ENCODE data around the gene DEDD. TPM values are rescaled to one million over a fixed set of nuclear protein-coding genes. Genes with fewer than 3 reads are reported as not detected.

DEDD gene
- total RNA-seq, 1 experiment from 2014 or later = 33.8 TPM

DNA sequence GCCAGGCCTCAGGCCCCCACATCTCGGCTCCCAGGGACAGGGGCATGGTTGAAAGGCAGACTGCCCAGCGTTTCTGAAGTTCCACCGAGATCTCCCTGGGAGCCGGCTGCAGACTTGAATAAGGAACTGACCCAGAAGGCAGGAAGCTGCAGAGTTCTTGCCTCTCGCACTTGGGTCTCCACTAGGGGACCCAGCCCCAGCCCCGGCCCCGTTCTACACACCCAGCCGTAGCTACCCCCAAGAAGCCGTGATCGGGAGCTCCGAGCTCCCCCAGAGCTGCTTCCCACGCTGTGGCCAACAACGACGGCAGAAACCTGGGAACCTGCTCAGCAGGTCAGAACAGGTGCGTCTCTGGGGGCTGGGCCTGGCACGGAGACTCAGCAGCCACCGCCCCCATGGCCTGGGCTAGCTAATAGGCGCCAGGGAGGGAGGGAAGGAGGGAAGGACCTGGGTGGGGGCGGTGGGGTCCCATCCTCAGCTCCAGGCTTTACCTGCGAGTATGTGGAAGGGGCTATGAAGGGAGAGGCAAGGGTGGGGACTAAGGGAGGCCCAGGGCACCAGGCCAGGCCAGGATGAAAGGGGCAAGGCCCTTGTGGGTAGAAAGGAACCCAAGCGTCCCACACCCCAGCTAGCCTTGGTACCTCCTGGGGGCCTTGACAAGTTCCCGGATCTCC lies 43.1 kb downstream of the DEDD start, which contains the start of gene NECTIN4:
NECTIN4 (minus strand) TSS at position 308 of the 674 bp plus-strand sequence; CDS start at position 46, 262 bp downstream.
- no TSS peak for BruUV-seq (replicated peaks)
- Mint-ChIP-seq H3K27me3 (ENCODE audit: insufficient read depth, unreplicated experiment) (no peaks in the 10 kb centered on the region), H3K4me1 (ENCODE audit: low read depth, unreplicated experiment) (peaks cover 10% of the 10 kb centered on the region), H3K36me3 (ENCODE audit: insufficient read depth, unreplicated experiment) (no peaks in the 10 kb centered on the region), H3K9me3 (ENCODE audit: unreplicated experiment) (no peaks in the 10 kb centered on the region), H3K4me3 (ENCODE audit: unreplicated experiment) (peak within 1 kb of the TSS; percentile 42), H3K27ac (ENCODE audit: unreplicated experiment) (peak within 1 kb of the TSS; percentile 36)
- DNase-seq = peak in 1 of 2 experiments; percentile 32
- Histone ChIP-seq H3K4me1 (peaks cover 15% of the 10 kb centered on the region), H3K36me3 (ENCODE audit: control insufficient read depth, insufficient read depth, low read length) (no peaks in the 10 kb centered on the region), H3K9me3 (no peaks in the 10 kb centered on the region), H3K4me3 (ENCODE audit: low read depth, low read length) (no peak within 1 kb of the TSS), H3K27me3 (replicated peaks; ENCODE audit: control insufficient read depth, insufficient read depth, low read length) (no peaks in the 10 kb centered on the region)
- TF ChIP-seq, protein P1, sequence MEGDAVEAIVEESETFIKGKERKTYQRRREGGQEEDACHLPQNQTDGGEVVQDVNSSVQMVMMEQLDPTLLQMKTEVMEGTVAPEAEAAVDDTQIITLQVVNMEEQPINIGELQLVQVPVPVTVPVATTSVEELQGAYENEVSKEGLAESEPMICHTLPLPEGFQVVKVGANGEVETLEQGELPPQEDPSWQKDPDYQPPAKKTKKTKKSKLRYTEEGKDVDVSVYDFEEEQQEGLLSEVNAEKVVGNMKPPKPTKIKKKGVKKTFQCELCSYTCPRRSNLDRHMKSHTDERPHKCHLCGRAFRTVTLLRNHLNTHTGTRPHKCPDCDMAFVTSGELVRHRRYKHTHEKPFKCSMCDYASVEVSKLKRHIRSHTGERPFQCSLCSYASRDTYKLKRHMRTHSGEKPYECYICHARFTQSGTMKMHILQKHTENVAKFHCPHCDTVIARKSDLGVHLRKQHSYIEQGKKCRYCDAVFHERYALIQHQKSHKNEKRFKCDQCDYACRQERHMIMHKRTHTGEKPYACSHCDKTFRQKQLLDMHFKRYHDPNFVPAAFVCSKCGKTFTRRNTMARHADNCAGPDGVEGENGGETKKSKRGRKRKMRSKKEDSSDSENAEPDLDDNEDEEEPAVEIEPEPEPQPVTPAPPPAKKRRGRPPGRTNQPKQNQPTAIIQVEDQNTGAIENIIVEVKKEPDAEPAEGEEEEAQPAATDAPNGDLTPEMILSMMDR (IDR thresholded peaks at IDR 0.05; ENCODE audit: insufficient read depth in 1 of 2, low read depth in 1 of 2, low read length in 1 of 2, severe bottlenecking in 1 of 2, unreplicated experiment in 1 of 2) = no peak
- ChIA-PET POLR2A (no interaction called here), CTCF (no interaction called here)
- intact Hi-C loops (cut with micrococcal nuclease; ENCODE audit: unreplicated experiment) = no loop called here

DNA sequence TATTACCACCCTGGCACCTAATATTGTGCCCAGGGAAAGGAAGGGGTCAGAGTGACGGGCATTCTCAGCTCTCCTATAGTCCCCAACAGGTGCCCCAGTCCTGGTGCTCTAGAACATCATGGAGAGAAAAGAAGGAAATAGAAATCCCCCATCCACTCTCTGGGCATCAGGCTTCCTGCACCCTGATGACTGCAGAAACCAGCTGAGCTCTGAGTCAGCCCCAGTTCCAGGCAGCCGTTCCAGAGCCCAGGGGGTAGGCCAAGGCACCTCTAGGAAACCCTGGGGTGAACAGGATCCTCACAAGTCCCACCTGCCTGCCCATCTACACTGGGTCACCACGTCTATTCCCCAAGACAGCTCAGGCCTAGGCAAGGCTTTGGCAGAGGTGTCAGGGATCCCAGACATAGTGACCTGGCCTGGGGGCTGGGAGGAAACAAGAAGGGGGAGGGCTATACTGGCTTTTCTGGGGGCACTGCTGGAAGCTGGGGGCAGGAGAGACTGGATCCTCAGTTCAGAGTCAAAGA lies 43.8 kb downstream of the DEDD start:
- Mint-ChIP-seq H3K27ac (ENCODE audit: unreplicated experiment) (peak overlapping the region; percentile 36), H3K4me3 (ENCODE audit: unreplicated experiment) (peak overlapping the region; percentile 42), H3K9me3 (ENCODE audit: unreplicated experiment) (no peaks in the 10 kb centered on the region), H3K36me3 (ENCODE audit: insufficient read depth, unreplicated experiment) (peaks cover 2% of the 10 kb centered on the region), H3K4me1 (ENCODE audit: low read depth, unreplicated experiment) (peaks cover 17% of the 10 kb centered on the region), H3K27me3 (ENCODE audit: insufficient read depth, unreplicated experiment) (no peaks in the 10 kb centered on the region)
- H3K4me3 ChIP-seq (ENCODE audit: low read depth, low read length) = no peak overlapping the region
- no TSS peak for BruUV-seq (replicated peaks)
- no peaks in the 10 kb centered on the region for H3K36me3 ChIP-seq (ENCODE audit: control insufficient read depth, insufficient read depth, low read length)
- peaks cover 22% of the 10 kb centered on the region for H3K4me1 ChIP-seq
- intact Hi-C loops (cut with micrococcal nuclease; ENCODE audit: unreplicated experiment) = no loop called here
- no peaks in the 10 kb centered on the region for H3K9me3 ChIP-seq
- no peaks in the 10 kb centered on the region for H3K27me3 ChIP-seq (replicated peaks; ENCODE audit: control insufficient read depth, insufficient read depth, low read length)
- TF ChIP-seq, protein P1 (IDR thresholded peaks at IDR 0.05; ENCODE audit: insufficient read depth in 1 of 2, low read depth in 1 of 2, low read length in 1 of 2, severe bottlenecking in 1 of 2, unreplicated experiment in 1 of 2) = no peak
- DNase-seq = no peak
- POLR2A ChIA-PET = no interaction called here
- CTCF ChIA-PET = no interaction called here

DNA sequence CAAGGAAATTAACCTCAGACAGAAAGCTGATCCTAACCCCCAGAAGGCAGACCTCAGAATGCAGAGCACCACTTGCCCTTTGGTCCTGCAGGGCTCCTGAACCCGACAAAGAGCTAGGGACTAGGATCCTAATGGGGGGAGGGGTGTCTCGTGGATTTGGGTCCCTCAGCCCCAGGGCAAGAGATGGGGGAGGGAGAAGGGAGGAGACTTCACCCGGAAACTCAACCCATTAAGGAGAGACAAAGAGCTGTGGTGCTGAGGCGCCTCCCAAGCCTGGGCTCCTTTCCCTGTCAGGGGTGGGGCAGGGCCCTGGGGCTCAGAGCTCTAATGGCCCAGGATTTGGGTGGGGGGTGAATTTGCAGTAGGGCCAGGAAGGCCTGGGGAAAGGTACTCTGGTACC lies 46.0 kb downstream of the DEDD start:
- peak overlapping the region; percentile 67 for H3K27ac Mint-ChIP-seq (ENCODE audit: unreplicated experiment)
- DNase-seq = no peak
- Histone ChIP-seq H3K36me3 (ENCODE audit: control insufficient read depth, insufficient read depth, low read length) (no peaks in the 10 kb centered on the region), H3K9me3 (no peaks in the 10 kb centered on the region), H3K27me3 (replicated peaks; ENCODE audit: control insufficient read depth, insufficient read depth, low read length) (no peaks in the 10 kb centered on the region), H3K4me3 (ENCODE audit: low read depth, low read length) (no peak overlapping the region), H3K4me1 (peaks cover 36% of the 10 kb centered on the region)
- no peaks in the 10 kb centered on the region for H3K9me3 Mint-ChIP-seq (ENCODE audit: unreplicated experiment)
- ChIA-PET POLR2A (no interaction called here), CTCF (interaction anchor here (3.3 kb wide), 1 partner anchor 11 kb away, joined by 15 read pairs; the partner anchor contains the start of gene KLHDC9)
- BruUV-seq (replicated peaks) = no TSS peak
- H3K27me3 Mint-ChIP-seq (ENCODE audit: insufficient read depth, unreplicated experiment) = no peaks in the 10 kb centered on the region
- TF ChIP-seq, protein P1 (IDR thresholded peaks at IDR 0.05; ENCODE audit: insufficient read depth in 1 of 2, low read depth in 1 of 2, low read length in 1 of 2, severe bottlenecking in 1 of 2, unreplicated experiment in 1 of 2) = no peak
- H3K4me1 Mint-ChIP-seq (ENCODE audit: low read depth, unreplicated experiment) = peaks cover 28% of the 10 kb centered on the region
- no peak overlapping the region for H3K4me3 Mint-ChIP-seq (ENCODE audit: unreplicated experiment)
- intact Hi-C loops (cut with micrococcal nuclease; ENCODE audit: unreplicated experiment) = no loop called here
- peaks cover 7% of the 10 kb centered on the region for H3K36me3 Mint-ChIP-seq (ENCODE audit: insufficient read depth, unreplicated experiment)

All from Caco-2 (cell line).